Measurements from ENCODE around the gene TMIGD3. TPM values are rescaled to one million over a fixed set of nuclear protein-coding genes. Genes with fewer than 3 reads are reported as not detected.

The TMIGD3 gene
- total RNA-seq, 1 experiment from 2014 or later, result not detected

DNA sequence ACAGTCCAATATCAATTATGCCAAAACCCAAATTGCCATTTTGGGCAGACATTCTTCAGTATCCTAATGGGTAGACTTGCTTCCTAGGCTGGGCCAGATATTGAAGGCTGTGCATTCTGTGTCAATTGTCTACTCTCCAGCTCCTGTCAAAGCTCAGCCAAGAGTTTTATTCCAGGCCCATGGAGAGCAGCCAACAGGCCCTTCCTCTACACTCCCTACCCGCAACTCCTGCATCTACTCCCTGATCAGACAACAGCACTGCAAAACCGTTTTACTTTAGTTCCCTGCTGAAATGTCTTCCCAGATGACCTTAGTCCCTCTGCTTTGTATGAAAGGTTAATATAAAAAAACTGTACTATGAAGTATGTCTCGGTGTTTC lies 6.6 kb upstream of the TMIGD3 start:
- Histone ChIP-seq H3K4me3 (no peak overlapping the region), H3K27ac (no peak overlapping the region), H3K9me2 (ENCODE audit: insufficient read depth) (no peaks in the 10 kb centered on the region), H4K20me1 (ENCODE audit: insufficient read depth) (no peaks in the 10 kb centered on the region), H2AFZ (no peak overlapping the region), H3F3A (ENCODE audit: insufficient read depth, low read depth) (peaks cover 20% of the 10 kb centered on the region), H3K27me3 (ENCODE audit: insufficient read depth, low read depth) (no peaks in the 10 kb centered on the region), H3K9me3 (ENCODE audit: insufficient read depth, low read depth) (no peaks in the 10 kb centered on the region), H3K79me2 (ENCODE audit: low read depth) (no peaks in the 10 kb centered on the region), H3K4me1 (replicated peaks; ENCODE audit: insufficient read depth) (peaks cover 26% of the 10 kb centered on the region), H3K4me2 (no peak overlapping the region), H3K36me3 (ENCODE audit: low read depth) (no peaks in the 10 kb centered on the region)
- no TSS peak for BruUV-seq (replicated peaks)
- ChIA-PET POLR2A (ENCODE audit: unreplicated experiment) (no interaction called here), CTCF (no interaction called here)
- intact Hi-C loops (cut with micrococcal nuclease; ENCODE audit: unreplicated experiment), result loop anchor here (2.0 to 5.0 kb wide), 4 partner anchors 32 to 245 kb away; partner anchors contain the start of gene DDX20
- TF ChIP-seq EZH2 (IDR thresholded peaks at IDR 0.05; ENCODE audit: low read depth) (no peak), CTCF (conservative IDR thresholded peaks at IDR 0.05) (no peak)
- no peak for DNase-seq

DNA sequence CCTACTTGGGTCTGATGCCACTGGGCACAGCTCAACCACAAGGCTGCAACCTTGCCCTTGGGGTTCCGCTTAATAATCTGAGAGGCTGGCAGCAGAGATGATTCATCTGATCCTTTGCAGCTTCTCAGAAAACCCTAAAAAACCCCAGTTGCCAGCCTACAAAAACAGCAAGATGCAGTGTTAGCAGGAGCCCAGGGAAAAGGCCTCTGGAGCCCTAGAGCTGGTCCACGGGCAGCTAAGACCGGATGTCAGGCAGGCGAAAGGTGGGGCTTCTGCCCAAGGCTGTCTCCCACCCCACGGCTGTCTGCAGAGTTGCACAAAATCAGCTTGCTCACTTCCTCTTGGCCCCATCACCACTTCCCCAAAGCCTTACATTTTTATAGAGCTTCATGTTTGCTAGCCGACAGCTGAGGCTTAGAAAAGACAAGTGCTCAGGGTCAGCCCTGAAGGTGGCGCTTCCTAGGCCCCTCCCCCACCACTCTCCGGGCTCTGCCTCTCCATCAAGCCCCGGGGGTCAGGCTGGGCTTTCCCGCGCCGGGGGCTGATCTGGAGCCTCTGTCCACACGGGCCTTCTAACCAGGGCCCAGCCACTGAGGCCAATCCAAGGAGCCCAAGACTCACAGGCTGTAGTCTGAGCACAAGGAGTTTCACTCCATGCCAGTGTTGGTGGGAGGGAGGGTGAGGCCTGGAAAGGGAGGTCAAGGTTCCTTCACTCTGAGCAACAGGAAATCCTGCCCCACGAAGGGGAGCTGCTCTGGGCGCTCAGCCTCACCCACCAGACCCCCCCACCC lies 4.2 kb upstream of the TMIGD3 start:
- Histone ChIP-seq H3K9me2 (ENCODE audit: insufficient read depth) (no peaks in the 10 kb centered on the region), H3K4me1 (replicated peaks; ENCODE audit: insufficient read depth) (peaks cover 26% of the 10 kb centered on the region), H3F3A (ENCODE audit: insufficient read depth, low read depth) (peaks cover 20% of the 10 kb centered on the region), H3K79me2 (ENCODE audit: low read depth) (no peaks in the 10 kb centered on the region), H3K9me3 (ENCODE audit: insufficient read depth, low read depth) (no peaks in the 10 kb centered on the region), H3K27me3 (ENCODE audit: insufficient read depth, low read depth) (no peaks in the 10 kb centered on the region), H3K4me3 (peak overlapping the region; percentile 53), H3K27ac (peak overlapping the region; percentile 74), H3K36me3 (ENCODE audit: low read depth) (no peaks in the 10 kb centered on the region), H2AFZ (peak overlapping the region; percentile 86), H3K4me2 (peak overlapping the region; percentile 87), H4K20me1 (ENCODE audit: insufficient read depth) (no peaks in the 10 kb centered on the region)
- ChIA-PET POLR2A (ENCODE audit: unreplicated experiment) (interaction anchor here (0.7 to 1.2 kb wide), 5 partner anchors 34 to 205 kb away, joined by 3 to 11 read pairs (median 5); no protein-coding TSS in a partner anchor), CTCF (interaction anchor here (0.7 to 2.2 kb wide), 11 partner anchors 26 to 243 kb away, joined by 3 to 39 read pairs (median 4); partner anchors contain the start of genes ATP5PB, RAP1A and WDR77)
- peak; percentile 56 to 81 for DNase-seq
- intact Hi-C loops (cut with micrococcal nuclease; ENCODE audit: unreplicated experiment), result loop anchor here (1.0 to 5.0 kb wide), 5 partner anchors 35 to 247 kb away; partner anchors contain the start of gene DDX20
- no peak for TF ChIP-seq CTCF (conservative IDR thresholded peaks at IDR 0.05)
- no peak for TF ChIP-seq EZH2 (IDR thresholded peaks at IDR 0.05; ENCODE audit: low read depth)
- no TSS peak for BruUV-seq (replicated peaks)

GRCh38 chr1:111506561-111506960 lies 3.1 kb upstream of the TMIGD3 start:
- no peak for TF ChIP-seq CTCF (conservative IDR thresholded peaks at IDR 0.05)
- no peak for TF ChIP-seq EZH2 (IDR thresholded peaks at IDR 0.05; ENCODE audit: low read depth)
- Histone ChIP-seq H2AFZ (no peak overlapping the region), H3K27ac (no peak overlapping the region), H3K9me2 (ENCODE audit: insufficient read depth) (no peaks in the 10 kb centered on the region), H3K27me3 (ENCODE audit: insufficient read depth, low read depth) (no peaks in the 10 kb centered on the region), H3K4me3 (no peak overlapping the region), H3K79me2 (ENCODE audit: low read depth) (no peaks in the 10 kb centered on the region), H3F3A (ENCODE audit: insufficient read depth, low read depth) (peaks cover 20% of the 10 kb centered on the region), H3K36me3 (ENCODE audit: low read depth) (no peaks in the 10 kb centered on the region), H3K4me1 (replicated peaks; ENCODE audit: insufficient read depth) (peaks cover 26% of the 10 kb centered on the region), H3K9me3 (ENCODE audit: insufficient read depth, low read depth) (no peaks in the 10 kb centered on the region), H4K20me1 (ENCODE audit: insufficient read depth) (no peaks in the 10 kb centered on the region), H3K4me2 (no peak overlapping the region)
- no peak for DNase-seq
- CTCF ChIA-PET, result interaction anchor here (0.6 to 2.2 kb wide), 3 partner anchors 25 to 982 kb away, joined by 10 to 39 read pairs (median 13); partner anchors contain the start of gene RAP1A
- intact Hi-C loops (cut with micrococcal nuclease; ENCODE audit: unreplicated experiment), result loop anchor here (5.0 kb wide), 1 partner anchor 36 kb away; no protein-coding TSS in a partner anchor
- POLR2A ChIA-PET (ENCODE audit: unreplicated experiment), result no interaction called here
- BruUV-seq (replicated peaks), result no TSS peak
